ENCODE measurements around the gene SOX14.

SOX14 gene

DNA sequence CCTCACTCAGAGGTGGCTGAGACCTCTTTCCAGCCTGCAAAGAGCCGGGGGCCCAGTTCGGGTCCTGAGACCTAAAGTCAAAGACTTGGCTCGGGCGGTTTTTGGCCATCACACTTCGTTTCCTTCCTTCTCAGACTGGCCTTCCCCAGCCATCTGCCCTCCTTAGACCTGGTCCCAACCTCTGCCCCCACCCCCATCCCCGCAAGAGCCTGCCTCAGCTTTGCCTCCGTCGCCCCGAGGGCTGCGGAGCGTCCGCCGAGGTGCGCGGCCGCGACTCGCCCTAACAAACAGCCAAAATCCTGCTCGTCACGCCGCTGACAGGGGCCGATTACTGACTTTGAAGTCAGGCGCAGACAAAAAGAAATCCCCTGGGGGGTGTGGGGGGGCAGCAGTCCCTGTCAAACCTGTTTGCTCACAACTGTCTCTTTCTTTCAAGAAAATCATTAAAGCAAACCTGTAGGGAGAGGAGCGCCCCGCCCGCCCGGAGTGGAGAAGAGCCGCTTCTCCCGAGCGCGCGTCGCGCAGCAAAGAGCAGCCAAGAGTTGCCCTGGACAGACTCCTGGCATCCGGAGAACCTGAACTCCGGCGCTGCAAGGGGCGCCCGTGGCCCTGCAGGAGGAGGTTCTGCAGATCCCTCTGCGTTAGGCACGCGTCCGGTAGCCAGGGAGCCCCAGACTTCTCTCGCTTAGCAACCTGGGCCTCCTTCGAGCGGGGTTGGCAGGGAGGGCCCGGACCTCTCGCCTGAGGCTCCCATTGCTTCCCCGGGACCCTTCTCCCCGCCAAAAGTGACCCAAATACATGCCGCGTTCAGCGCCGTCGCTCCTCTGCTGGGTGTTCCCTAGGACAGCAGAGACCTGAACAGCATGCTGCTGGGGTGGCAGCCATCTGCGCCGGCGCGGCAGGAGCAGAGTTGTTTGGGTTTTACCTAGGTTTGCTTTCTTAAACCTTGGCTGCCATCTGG is 4.5 kb downstream of the SOX14 start:
- no peak for DNase-seq

DNA sequence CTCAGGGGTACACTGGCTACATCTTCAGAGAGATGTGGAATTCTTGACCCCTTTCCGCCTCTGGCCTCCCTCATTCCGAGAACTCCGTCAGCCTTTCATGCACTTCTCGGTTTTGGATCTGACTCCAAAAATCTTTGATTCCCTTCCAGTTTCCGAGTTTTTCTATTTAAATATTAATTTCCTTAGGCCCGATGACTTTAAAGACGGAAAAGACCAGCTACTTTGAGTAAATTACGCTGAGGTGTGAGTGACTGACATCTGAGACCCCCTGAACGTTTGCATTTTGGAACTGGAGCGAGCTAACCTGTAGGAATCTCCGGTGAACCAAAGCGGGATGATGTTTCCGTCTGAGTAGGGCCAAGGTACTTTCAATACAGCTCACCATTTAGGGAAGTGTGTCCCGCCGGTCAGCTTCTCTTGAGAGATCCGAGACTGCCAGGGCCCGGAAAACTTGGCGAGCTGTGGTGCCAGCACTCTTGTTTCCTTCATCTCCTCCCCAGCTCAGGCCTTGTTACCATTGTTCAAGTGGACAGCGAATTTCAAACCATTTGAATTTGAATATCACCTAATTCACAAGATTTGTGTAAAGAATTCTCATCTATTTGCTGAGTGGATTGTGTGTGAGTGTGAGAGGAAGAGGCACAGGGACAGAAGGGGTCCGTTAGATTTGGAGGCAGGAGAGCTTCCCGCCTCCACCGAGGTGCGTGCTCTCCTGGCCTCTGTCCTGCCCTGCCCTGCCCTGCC is 5.4 kb downstream of the SOX14 start:
- DNase-seq, result no peak

DNA sequence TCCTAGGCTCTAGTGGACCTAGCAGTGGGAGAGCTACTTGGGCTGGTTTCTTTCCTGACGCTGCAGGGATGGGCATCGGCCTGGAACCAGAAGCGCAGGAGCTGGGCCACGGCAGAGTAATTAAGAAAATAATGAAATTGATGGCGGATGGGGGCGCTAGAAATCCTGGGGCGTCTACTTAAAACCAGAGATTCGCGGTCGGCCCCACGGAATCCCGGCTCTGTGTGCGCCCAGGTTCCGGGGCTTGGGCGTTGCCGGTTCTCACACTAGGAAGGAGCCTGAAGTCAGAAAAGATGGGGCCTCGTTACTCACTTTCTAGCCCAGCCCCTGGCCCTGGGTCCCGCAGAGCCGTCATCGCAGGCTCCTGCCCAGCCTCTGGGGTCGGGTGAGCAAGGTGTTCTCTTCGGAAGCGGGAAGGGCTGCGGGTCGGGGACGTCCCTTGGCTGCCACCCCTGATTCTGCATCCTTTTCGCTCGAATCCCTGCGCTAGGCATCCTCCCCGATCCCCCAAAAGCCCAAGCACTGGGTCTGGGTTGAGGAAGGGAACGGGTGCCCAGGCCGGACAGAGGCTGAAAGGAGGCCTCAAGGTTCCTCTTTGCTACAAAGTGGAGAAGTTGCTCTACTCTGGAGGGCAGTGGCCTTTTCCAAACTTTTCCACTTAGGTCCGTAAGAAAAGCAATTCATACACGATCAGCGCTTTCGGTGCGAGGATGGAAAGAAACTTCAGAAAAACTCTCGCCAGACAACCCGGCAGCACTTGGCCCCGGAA is 6.1 kb downstream of the SOX14 start:
- no peak for DNase-seq

- no peak for DNase-seq
These were observed 6.8 kb downstream of the SOX14 start for GRCh38 chr3:137770835-137771399.

DNA sequence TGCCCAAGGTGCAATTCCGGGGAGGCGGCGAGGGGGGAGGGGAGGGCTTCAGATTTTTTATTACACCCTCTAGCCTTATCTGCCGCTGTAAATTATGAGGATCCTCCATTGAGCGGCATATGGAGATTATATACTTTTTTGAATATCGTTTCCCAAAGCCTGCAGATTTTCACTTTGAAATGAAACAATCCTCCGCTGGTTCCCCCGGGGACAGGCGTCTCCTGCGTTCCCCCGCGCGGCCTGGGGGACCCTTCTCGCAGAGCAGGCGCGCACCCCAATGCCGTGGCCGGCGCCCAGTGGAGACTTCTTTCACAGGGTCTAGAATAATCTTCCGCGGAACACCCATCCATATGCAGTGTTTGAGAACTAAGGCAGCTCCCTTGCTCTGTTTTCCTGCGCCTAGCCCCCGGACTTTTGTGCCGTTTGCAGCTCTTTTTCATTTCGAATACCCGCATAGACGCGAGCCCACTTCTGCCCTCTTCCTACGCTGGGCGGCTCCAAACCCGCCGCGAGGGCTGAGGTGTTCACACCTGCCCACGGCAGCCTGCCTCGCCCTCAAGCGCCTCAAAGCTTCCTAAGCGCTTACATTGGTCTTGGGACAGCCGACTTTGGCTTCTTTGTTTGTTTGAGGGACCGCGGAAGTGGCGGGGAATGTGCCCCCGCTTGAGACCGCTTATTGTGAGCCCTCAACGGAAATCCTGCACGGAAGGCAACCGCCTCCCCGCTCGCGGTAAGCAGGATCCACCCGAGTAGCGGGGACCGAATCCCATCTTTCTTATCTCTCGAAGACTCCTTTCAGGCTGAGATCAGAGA is 7.5 kb downstream of the SOX14 start:
- DNase-seq, result no peak

DNA sequence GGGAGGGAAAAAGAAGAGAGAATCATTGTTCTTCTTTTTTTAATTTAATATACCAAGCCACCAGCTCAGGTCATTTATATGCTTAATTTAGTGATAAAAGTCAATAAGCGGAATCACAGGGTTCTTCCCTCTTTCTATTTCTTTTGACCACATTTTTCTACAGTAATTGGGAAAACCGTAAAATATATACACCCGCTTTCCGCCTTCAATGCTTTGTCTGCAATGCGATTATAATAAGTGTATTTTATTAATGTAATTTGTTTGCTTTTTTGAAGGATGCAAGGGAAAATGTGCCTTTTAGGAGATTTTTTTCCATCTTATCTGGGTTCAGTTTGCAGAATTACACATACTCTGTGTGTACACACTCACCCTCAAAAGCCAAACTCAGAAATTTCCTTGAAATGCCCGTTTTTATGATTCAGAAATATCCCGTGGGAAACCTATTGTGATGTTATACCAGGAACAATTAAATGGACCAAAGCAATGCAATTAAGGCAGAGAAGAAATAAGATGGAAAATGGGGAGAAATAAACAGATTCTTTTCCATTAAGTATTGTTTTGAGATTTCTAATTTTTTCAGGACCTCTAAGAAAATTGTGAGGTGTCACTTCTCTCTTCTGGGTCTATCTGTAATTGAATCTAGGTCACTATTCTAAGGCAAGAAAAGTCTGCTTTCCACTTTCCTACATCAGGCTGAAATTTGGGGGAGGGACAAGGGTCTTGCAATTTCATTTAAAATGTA is 8.3 kb downstream of the SOX14 start:
- DNase-seq, result no peak

GRCh38 chr3:137778941-137779340 is 14.8 kb downstream of the SOX14 start:
- DNase-seq, result no peak

GRCh38 chr3:137787529-137787928 is 23.4 kb downstream of the SOX14 start:
- no peak for DNase-seq

- no peak for DNase-seq
These were observed 25.1 kb downstream of the SOX14 start for GRCh38 chr3:137789236-137789635.

- no peak for DNase-seq
These were observed 28.6 kb downstream of the SOX14 start for GRCh38 chr3:137792626-137793271.

DNA sequence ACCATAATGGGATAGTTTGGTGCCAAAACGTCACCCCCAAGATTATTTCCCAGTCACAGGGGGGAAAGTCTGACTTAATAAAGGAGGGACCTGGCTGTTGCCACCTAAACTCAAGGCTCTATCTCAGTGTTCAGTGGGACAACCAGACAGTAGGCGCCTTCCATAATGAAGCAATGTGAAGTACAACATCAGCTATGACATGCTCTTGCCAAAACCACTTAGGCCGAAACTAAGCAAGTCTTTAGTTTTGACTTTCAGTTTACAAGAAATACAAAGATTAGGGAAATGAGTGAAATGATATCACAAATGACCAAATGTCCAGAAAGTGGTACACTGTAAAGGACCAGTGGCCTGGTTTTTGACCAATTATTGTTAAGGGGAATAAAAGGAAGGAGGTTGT is 32.9 kb downstream of the SOX14 start:
- no peak for DNase-seq

DNA sequence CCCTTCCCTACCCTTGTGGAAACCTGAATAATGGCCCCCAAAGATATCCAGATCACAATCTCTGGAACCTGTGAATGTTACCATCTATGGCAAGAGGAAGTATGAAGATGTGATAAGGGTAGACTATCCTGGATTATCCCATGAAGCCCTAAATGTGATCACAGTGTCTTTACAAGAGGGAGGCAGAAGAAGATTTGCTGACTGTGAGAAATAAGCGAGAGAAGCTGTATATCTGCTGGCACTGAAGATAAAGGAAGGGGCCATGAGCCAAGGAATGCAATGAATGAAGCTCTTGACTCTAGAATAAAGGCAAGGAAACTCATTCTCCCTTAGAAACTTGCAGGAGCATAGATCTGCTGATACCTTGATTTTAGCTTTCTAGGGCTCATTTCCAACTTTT is 39.1 kb downstream of the SOX14 start:
- DNase-seq, result no peak

DNA sequence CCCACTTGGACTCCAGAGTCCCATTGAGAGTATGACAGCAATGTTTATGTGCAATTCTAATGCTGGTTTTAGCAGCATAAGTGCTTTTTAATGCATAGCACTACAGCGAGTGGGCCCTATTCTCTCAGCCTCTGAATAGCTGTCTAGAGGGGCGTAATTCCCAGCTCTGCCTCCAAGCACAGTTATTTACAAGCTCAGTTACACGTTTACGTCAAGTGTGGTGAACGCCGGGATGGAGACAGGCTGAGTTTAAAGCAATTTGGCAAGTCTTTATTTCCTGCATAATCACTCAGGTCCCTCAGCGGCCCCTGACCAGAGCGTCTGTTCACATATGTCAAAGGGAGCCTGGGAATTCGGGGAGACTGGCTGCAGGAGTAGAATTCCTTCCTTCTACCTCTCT is 43.9 kb downstream of the SOX14 start:
- DNase-seq, result no peak

DNA sequence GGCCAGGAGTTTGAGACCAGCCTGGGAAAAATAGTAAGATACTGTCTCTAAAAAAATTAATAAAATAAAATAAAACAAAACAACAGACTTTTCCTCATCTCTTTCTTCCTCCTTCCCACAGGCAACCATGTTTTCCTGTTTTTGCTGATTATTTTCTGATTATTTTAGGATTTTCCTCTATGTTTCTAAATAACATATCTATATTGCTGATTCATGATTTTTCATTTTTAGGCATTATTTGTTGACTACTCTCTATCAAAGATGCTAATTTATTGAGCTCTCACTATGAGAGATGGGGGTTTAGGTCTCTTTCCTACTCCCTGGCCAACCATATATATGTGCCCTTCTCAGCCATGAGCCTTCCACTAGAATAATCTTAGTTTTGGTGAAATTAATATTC is 45.4 kb downstream of the SOX14 start:
- DNase-seq, result no peak

DNA sequence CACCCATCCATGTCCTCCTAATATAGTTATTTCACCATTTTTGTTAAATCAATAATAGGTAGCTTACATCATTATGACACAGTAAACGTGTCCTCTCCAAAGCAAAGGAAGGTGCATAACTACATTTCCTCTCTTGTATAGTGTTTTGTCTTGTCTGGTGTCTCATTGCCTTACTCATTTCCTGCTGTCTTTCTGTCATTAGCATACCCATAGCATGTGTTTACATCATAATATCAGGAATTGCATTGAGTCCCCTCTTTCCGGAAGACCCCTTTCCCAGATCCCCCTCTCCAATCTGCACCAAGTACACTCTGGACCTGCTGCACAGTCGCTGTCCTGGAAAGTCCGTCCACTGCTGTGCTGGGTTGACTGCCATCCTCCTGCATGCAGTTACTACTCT is 47.9 kb downstream of the SOX14 start:
- DNase-seq, result no peak

DNA sequence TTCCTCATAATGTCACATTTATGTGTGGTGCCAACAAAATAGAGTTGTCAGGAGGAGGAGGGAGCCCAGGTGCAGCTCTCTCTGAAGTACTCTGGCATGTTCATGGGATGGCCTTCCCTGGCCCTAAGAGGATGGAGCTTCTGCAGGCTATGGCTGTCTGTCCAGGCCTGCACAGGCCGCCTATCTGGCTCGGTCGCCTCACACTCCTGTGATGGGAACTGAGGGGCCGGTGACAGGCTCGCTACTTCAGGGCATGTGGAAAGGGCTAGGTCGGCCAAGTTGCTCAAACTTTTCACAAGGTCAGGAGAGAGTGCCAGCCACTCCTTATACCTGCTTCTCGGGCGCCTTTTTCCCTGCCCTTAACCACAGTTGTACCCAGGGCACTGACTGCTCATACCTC is 51.1 kb downstream of the SOX14 start:
- no peak for DNase-seq

All from amniotic stem cell (primary cell).